PC-3 (cell line): ENCODE results near the gene PHEX.

ENCODE experiments used
- EZH2 ChIP-seq: fragments of 300-600 bp; sonication (generic); IDR thresholded peaks from one replicate; pipeline ENCODE4 v1.6.1; 2017; ENCODE audit warnings: antibody characterized with exemption, mild to moderate bottlenecking, low read length; ENCODE audit not compliant: unreplicated experiment
- EZH2phosphoT487 ChIP-seq: fragments of 300-600 bp; sonication (generic); IDR thresholded peaks from 2 replicates; pipeline ENCODE4 v1.6.1; 2018; ENCODE audit warnings: mild to moderate bottlenecking, antibody characterized with exemption, low read length, borderline replicate concordance
- TF ChIP-seq, protein P1 (sequence below): fragments of 300-600 bp; sonication (generic); conservative IDR thresholded peaks from 2 replicates; pipeline ENCODE4 v1.5.1; 2017; ENCODE audit warnings: antibody characterized with exemption, low read depth, mild to moderate bottlenecking, low read length

DNA sequence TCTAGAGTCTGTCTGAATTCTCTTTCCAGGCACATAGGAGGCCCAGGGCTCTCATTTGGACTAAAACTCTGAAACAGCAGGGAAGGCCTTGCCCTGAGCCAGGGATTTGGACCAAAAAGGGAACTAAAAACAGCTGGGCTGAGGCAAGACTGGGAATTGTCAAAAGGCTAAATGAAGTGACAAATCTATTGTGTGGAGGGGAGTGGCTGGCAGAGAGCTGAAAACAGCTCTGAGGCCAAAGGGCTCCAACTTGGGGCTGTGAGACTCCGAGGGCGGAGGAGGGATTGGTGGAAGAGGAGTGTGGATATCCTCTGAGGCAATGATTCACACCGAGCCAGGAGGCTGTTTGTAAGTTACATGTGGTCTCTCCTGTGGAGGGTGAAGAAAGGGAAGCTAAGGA, 63.2 kb downstream of the PHEX start:
- TF ChIP-seq, protein P1, sequence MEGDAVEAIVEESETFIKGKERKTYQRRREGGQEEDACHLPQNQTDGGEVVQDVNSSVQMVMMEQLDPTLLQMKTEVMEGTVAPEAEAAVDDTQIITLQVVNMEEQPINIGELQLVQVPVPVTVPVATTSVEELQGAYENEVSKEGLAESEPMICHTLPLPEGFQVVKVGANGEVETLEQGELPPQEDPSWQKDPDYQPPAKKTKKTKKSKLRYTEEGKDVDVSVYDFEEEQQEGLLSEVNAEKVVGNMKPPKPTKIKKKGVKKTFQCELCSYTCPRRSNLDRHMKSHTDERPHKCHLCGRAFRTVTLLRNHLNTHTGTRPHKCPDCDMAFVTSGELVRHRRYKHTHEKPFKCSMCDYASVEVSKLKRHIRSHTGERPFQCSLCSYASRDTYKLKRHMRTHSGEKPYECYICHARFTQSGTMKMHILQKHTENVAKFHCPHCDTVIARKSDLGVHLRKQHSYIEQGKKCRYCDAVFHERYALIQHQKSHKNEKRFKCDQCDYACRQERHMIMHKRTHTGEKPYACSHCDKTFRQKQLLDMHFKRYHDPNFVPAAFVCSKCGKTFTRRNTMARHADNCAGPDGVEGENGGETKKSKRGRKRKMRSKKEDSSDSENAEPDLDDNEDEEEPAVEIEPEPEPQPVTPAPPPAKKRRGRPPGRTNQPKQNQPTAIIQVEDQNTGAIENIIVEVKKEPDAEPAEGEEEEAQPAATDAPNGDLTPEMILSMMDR, result no peak
- TF ChIP-seq EZH2 (no peak), EZH2phosphoT487 (no peak)
